ENCODE measurements around the gene ADAM15.
A peak's percentile ranks its signal among the peaks of the same experiment; 100 is the strongest.

ADAM15 gene

DNA sequence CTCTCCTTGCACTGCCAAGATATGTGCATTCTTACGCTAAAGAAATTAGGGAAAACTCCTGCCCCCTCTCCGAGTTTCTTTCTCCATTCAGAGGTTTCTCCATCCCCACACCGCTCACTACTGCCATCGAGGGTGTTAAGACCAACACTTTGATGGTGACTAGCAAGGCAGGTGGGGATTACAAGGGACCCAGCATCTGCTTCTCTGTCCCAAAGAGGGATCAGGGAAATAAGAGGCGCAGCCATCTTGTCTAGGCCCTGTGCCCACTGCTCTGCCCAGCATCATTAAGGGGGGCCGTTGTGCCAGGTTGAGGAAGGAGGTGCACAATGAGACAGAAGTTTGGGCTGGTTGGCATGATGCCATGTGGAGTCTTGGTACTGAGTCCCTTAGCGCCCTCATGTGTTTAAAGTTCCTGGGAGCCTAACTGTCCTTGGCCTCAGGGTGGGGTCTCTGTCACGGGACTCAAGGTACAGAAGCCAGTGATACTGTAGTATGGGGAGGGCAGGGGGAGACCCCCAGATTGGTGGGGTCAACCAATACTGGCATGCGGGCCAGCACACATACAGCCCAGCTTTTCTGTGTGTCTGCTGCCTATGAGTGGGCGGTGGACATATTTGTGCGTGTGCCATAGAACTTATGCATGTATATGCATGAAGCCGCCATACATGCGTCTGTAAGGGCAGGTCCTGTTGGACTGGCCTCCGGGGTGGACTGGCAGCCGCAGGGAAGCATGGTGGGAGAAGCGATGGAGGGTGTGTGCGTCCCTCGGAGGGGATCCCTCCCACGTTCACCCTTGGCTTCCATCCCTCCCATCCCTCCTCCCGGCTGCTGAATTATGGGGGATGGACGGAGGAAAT, 33.0 kb downstream of the ADAM15 start:
- no peak for DNase-seq (ENCODE audit: low read depth in 2 of 3, low spot score in 2 of 3)

DNA sequence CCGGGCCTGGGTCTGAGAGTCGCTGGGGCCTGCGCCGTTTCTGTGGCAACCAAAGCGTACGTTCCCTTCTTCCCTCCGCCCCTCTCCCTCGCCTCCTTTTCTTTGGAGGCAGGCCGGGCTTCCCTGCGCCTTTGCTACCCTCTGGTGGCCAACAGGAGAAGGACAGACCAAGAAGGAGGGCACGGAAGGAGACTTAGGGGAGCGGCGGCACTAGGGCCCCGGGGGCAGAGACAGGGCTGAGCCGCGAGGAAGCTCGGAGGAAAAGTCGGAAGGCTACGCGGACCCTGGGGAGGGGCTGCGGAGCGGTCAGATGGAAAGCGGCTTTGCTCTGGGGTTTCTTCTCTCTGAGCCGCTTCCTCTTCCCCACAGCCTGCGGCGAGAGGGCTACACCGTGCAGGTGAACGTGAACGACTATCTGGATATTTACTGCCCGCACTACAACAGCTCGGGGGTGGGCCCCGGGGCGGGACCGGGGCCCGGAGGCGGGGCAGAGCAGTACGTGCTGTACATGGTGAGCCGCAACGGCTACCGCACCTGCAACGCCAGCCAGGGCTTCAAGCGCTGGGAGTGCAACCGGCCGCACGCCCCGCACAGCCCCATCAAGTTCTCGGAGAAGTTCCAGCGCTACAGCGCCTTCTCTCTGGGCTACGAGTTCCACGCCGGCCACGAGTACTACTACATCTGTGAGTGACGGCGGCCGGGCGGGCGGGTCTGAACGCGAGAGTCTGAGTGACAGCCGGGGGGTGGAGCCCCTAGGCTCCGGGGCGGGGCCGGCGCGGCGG, 33.8 kb downstream of the ADAM15 start:
- peak; percentile 81 to 92 (median 84) for DNase-seq (ENCODE audit: low read depth in 2 of 3, low spot score in 2 of 3)

DNA sequence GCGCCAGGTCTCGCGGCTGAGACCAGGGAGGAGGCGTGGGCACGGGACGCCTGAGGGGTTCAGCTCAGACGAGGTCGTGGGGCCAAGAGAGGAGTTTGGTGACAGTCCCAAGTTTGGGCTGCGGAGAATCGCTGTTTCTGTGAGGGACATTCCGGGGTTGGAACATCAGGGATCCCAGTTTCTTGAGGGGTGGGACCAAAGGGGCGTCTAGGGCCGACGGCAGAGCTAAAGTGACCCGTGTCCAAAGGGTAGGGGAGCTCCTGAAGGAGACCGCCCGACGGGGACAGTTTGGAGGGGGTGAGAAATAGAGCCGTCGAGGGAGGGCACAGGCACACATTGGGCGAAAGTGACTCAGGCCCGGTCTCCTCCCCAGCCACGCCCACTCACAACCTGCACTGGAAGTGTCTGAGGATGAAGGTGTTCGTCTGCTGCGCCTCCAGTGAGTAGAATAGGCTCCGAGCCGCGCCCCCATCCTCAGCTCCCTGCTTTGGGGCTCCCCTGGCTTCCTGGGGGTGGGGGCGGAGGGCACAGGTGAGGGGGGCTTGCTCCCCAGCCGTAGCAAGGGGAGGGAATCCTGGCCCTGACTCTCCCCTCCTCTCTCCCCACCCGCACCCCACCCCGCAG, 34.5 kb downstream of the ADAM15 start:
- peak in 2 of 3 experiments; percentile 44 to 53 for DNase-seq (ENCODE audit: low read depth in 2 of 3, low spot score in 2 of 3)

DNA sequence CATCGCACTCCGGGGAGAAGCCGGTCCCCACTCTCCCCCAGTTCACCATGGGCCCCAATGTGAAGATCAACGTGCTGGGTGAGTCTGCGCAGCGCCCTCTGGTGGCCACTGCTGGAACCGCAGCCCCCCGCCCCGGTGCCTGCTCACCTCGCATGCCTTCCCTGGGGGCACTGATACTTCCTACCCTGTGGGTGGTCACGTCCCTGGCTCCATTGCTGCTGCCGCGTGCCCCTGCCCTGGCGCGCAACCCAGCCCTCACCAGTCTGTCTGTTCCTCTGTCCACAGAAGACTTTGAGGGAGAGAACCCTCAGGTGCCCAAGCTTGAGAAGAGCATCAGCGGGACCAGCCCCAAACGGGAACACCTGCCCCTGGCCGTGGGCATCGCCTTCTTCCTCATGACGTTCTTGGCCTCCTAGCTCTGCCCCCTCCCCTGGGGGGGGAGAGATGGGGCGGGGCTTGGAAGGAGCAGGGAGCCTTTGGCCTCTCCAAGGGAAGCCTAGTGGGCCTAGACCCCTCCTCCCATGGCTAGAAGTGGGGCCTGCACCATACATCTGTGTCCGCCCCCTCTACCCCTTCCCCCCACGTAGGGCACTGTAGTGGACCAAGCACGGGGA, 35.1 kb downstream of the ADAM15 start:
- DNase-seq (ENCODE audit: low read depth in 2 of 3, low spot score in 2 of 3), result peak; percentile 64 to 91 (median 89)

DNA sequence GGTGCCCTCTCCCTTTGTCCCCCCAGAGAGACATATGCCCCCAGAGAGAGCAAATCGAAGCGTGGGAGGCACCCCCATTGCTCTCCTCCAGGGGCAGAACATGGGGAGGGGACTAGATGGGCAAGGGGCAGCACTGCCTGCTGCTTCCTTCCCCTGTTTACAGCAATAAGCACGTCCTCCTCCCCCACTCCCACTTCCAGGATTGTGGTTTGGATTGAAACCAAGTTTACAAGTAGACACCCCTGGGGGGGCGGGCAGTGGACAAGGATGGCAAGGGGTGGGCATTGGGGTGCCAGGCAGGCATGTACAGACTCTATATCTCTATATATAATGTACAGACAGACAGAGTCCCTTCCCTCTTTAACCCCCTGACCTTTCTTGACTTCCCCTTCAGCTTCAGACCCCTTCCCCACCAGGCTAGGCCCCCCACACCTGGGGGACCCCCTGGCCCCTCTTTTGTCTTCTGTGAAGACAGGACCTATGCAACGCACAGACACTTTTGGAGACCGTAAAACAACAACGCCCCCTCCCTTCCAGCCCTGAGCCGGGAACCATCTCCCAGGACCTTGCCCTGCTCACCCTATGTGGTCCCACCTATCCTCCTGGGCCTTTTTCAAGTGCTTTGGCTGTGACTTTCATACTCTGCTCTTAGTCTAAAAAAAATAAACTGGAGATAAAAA, 35.9 kb downstream of the ADAM15 start:
- DNase-seq (ENCODE audit: low read depth in 2 of 3, low spot score in 2 of 3), result no peak

DNA sequence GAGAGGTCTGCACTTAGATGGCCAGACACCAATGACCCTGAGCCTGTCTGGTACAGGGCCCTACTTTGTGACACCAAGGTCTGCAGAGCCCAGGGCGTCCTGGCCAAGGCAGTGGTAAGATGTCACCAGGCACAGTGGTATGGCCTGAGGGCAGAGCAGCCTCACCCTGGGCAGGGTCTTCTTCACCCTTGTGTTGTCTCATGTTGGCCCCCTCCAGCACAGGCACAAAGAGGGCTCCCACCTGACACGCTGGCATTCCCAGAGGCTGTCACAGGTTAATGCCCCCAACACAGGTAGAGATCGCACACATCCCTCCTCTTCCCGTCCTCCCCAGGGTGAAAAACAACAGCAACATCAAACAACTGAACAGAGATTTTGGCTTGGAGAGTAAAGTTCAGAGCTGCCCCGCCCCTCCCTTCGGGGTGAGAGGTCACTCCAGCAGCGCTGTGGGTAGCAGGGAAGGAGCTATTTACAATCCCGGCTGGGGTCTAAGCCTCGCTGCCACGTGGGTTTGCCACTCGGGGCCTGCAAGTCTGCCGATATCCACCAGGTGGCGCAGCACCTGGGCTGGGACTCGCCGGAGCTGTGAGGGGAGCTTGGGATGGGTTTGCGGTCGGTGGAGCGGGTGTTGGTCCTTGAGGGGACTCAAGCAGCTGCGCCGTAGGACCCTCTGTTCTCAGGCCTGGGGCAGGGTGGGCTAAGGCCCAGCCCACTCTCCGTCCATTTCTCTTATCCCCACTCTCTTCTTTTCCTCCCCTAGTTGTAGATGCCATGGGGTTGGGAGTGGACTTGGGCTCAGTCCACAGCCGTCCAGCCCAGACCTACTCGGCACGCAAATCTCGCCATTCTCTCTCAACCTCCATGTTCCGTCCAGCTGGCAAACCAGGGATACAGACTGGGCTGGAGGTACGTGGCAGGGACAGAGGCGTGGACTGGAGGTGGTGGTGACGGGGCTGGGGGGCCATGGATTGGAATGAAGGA, 40.2 kb downstream of the ADAM15 start:
- DNase-seq (ENCODE audit: low read depth in 2 of 3, low spot score in 2 of 3), result peak; percentile 61 to 92 (median 86)

DNA sequence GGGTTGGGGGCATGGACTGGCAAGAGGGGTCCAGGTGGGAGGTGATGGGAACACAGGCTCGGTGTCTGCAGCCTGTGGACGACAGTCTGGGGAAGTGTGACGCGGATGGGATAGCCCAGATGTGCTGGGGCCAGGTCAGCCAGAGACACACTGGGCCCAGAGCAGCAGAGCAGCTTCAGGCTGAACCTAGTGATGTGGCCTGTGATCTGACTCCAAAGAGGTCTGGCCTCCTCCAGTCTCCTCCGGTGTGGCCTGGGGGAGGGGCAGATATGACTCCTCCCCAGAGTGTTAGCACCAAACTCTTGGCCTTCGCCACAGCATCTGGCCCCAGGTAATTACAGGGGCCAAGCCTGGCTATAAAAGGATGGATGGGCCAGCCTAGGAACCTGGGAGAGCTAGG, 41.0 kb downstream of the ADAM15 start:
- no peak for DNase-seq (ENCODE audit: low read depth in 2 of 3, low spot score in 2 of 3)

DNA sequence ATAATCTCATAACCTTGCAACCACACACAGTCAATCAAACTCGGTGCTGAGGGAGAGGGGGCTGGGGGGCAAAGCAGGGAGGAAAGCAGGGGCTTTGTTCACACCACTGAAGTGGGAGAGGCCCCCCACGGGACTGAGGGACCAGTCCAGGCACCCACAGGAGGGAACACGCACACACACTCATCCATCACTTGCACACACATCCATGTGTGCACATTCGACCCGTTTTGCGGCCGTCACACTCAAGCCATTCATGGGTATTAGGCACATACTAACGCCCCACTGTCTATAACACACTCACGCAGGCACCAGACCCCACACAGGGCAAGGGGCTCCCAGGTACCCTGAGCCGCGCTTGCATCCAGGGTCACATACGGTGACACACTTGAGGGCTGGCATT, 41.5 kb downstream of the ADAM15 start:
- no peak for DNase-seq (ENCODE audit: low read depth in 2 of 3, low spot score in 2 of 3)

DNA sequence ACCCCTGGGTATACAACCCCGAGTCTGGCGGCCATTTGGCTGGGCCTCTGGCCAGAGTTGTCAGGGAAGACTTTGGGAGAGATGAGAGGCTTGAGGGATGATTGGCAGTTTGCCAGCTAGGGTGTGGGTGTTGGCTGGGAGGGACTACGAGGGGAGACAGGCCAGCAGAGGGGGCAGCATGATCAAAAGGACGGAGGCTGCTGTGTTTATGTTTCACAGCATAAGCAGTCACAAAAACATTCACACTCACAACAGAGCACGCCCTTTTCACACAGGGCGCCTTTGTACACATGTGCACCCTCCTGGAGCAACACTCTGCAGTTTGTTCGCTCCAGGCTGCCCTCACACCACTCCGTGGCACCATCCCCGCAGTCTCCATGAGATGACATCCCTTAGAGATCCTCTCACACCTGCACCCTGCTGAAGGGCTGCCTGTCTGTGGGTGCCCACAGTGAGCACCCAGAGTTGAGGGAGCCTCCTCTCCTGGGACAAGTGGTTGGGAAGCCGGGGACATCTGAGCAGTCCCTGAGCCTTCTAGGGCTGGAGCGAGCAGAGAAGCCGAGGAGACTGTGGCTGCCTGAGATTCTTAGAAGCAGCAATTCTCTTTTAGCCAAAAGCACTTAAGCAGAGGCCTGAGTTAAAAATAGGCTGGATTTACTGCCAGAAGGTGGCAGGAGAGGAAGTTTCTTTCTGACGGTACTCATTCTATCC, 43.0 kb downstream of the ADAM15 start:
- DNase-seq (ENCODE audit: low read depth in 2 of 3, low spot score in 2 of 3), result no peak

DNA sequence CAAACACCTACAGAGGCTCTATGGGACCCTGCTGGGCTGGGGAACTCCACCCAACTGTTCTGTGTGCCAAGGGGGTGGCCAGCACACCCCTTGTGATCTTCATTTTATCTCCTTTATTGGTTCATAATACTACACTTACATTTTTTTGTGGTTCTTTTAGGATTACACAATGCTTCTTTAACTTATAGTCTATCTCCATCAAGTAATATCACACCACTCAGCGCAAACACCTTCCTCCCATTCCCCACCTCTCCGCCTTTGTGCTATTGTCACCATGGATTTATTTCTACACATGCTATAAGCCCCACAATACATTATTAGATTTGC, 43.5 kb downstream of the ADAM15 start:
- DNase-seq (ENCODE audit: low read depth in 2 of 3, low spot score in 2 of 3), result no peak

DNA sequence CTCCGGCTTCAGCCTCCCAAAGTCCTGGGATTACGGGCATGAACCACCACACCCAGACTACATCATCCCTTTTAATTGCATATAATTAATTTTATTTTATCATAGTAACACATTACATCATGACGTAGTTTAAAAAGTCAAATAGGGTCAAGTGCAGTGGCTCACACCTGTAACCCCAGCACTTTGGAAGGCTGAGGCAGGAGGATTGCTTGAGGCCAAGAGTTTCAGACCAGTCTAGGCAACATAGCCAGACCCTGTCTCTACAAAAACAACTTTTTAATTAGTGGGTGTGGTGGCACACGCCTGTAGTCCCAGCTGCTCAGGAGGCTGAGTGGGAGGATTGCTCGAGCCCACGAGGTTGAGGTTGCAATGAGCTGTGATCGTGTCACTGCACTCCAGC, 48.2 kb downstream of the ADAM15 start:
- DNase-seq (ENCODE audit: low read depth in 2 of 3, low spot score in 2 of 3), result no peak

DNA sequence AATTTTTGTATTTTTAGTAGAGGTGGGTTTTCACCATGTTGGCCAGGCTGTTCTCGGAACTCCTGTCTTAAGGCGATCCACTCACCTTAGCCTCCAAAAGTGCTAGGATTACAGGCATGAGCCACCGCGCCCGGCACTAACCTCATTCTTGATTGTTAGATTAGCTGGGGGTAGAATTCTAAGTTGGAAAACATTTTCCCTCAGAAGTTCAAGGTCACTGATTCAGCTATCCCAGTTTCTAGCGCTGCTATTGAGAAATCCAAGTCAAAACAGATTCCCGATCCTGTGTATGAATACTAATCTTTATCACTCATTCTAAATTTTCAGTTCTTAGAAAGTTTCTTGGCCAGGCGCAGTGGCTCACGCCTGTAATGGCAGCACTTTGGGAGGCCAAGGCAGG, 52.2 kb downstream of the ADAM15 start:
- DNase-seq (ENCODE audit: low read depth in 2 of 3, low spot score in 2 of 3), result no peak

DNA sequence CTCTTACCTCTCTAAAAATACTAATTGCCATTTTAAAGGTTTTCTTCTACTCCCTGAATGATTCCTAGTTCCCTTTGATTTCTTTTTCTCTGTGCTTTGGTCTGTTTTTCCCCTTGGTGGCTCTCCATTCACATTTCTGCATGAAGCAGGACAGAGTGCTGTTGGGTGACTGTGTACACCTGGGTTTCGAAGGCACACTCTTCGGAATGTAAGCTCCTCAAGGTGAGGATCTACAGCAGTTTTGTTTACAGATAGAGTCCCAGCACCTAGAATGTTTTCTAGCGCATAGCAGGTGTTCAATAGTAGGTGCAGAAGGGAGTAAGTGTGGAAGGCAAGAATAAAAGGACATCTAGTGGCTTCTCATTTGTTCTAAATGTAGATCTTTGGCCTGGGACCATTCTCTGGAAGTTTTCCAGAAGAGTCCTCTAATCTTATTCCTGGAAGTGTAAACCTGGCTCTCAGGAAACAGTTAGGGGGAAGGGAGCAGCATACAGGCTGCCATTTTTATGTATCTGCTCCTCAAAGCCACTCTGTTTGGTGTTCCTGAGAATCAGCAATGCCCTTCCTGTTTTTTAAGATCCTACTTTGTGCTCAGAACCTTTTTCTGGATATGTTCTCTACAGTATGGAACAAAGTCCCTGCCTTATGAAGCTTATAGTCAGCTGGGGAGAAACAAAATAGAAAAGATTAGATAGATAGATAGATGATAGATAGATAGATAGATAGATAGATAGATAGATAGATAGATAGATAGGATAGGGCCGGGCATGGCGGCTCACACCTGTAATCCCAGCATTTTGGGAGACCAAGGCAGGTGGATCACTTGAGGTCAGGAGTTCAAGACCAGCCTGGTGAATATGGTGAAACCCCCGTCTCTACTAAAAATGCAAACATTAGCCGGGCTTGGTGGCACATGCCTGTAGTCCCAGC, 53.8 kb downstream of the ADAM15 start:
- no peak for DNase-seq (ENCODE audit: low read depth in 2 of 3, low spot score in 2 of 3)

DNA sequence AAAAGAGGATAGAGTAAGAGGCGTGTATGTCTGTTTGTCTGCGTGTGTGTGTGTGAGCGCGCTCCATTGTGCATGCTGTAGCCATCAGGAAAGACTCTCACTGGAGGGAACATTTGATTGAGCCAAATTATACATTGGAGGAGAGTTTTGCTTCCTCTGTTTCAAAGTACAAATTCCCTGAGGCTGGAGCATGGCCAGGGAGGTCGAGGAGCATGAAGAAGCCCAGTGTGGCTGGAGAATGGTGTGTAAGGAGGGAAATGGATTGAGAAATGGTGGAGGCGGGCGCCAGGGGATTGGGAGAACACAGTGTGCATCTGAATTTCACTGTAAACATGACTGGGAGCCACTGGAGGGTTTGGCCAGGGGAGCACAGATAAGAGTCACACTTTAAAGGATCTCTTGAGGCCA, 54.5 kb downstream of the ADAM15 start:
- DNase-seq (ENCODE audit: low read depth in 2 of 3, low spot score in 2 of 3), result no peak

DNA sequence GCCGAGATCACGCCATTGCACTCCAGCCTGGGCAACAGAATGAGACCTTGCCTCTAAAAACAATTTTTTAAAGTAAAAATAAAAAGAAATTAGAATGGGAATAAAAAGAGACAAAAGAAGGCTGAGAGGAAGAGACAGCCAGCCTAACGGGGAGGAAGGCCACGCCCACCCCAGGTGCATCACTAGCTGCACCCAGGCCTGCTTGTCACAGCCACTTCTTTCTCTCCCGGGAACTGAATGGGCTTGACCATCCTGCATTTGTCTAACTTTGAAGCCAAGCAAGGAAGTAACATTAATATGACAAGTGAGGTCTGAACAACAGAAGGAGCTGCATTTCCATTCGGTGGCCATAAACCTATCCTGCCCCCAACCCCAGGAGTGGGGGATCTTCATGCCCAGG, 55.7 kb downstream of the ADAM15 start:
- no peak for DNase-seq (ENCODE audit: low read depth in 2 of 3, low spot score in 2 of 3)

DNA sequence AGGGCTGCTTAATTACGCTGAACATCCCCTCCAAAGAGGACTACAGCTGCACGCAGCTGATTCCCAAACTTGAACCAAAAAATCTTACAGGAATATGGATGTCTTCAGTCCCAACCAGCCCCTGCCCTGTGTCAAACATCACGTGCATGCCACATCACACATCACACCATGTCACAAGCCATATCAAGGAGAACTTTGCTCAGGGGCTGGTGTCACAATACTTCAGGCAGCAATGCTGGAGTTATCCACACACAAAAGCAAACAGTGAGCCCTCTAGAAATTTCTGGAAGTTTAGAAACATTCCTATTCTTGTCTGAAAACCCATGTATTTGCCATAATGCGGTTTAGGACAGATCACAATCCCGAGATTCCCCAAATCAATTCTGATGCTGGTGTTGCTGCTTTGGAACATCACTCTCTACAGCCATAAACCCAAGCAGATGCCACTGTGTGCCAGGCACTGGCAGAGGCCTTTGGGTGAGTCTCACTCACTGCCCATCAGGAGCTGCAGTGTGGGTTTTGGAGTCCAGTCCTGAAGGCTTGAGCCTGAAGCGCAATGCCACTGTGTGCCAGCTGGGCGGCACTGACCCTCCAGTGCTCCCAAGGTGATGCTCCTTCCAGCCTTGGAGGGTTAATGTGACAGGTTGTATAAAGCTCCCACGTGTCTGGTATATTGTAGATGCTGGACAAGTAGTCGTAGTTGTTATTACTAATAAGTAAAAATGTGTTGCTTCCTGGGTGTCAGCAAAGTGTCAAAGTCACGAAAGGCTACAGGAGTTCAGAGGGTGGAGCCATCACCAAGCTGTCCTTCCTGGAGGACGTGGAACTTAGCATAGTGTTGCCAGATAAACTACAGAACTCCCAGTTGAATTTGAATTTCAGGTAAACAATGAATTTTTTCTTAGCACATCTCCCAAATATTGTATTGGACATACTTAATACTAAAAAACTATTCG, 56.5 kb downstream of the ADAM15 start:
- no peak for DNase-seq (ENCODE audit: low read depth in 2 of 3, low spot score in 2 of 3)

DNA sequence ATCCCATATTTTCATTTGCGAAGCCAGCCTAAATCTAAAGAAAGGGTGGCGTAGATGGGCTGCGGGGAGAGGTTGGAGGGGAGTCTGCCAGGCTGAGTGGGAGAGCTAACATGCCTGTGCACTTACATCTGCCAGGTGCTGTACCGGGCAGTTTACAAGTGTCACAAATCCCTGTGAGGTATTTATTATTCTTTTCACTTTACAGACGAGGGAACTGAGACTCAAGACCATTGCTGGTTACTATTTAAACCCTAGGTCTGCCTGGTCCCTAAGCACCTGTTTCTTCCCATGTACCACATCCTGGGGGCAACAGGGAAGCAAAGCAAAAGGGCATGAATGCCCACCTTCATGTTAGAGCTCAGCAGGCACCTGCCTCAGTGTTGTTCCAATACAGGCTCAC, 57.2 kb downstream of the ADAM15 start:
- no peak for DNase-seq (ENCODE audit: low read depth in 2 of 3, low spot score in 2 of 3)

All from activated CD8-positive, alpha-beta memory T cell treated with anti-CD3 and anti-CD28 coated beads for 48 hours (primary cell).